Muscle layer of colon (tissue), 2 donors: ENCODE measurements around the gene RNU5D-1.
A peak's percentile ranks its signal among the peaks of the same experiment; 100 is the strongest.
"Not testable (repeated sequence)": the region's sequence is repeated elsewhere in the genome, so short reads cannot be mapped to it uniquely, and the experiment has no call there.

Experiments
- H3K27ac ChIP-seq: one replicate; pipeline ENCODE4 v1.7.0; 2013; ENCODE audit warnings: low read depth, mild to moderate bottlenecking, low read length, moderate library complexity
- H3K27me3 ChIP-seq, 2 donors: one replicate each; pipeline ENCODE4 v1.7.0; 2013; ENCODE audit warnings: low read length in 2 of 2, mild to moderate bottlenecking in 2 of 2; ENCODE audit not compliant: insufficient read depth in 2 of 2, control insufficient read depth in 1 of 2
- H3K36me3 ChIP-seq: one replicate; pipeline ENCODE4 v1.7.0; 2013; ENCODE audit warnings: mild to moderate bottlenecking, low read length; ENCODE audit not compliant: insufficient read depth
- H3K4me1 ChIP-seq: one replicate; pipeline ENCODE4 v1.7.0; 2013; ENCODE audit warnings: mild to moderate bottlenecking, low read length; ENCODE audit not compliant: insufficient read depth
- H3K4me3 ChIP-seq, 2 donors: one replicate each; pipeline ENCODE4 v1.7.0; 2013; ENCODE audit warnings: low read length in 2 of 2, low read depth in 1 of 2, mild to moderate bottlenecking in 1 of 2, moderate library complexity in 1 of 2
- H3K9ac ChIP-seq: one replicate; pipeline ENCODE4 v1.7.0; 2013; ENCODE audit warnings: low read length
- H3K9me3 ChIP-seq: one replicate; pipeline ENCODE4 v1.7.0; 2013; ENCODE audit warnings: mild to moderate bottlenecking, low read length
- donor health status: abdominal sarcoma.
- donor health status: Adenocarcinoma of cecum.

The RNU5D-1 gene

DNA sequence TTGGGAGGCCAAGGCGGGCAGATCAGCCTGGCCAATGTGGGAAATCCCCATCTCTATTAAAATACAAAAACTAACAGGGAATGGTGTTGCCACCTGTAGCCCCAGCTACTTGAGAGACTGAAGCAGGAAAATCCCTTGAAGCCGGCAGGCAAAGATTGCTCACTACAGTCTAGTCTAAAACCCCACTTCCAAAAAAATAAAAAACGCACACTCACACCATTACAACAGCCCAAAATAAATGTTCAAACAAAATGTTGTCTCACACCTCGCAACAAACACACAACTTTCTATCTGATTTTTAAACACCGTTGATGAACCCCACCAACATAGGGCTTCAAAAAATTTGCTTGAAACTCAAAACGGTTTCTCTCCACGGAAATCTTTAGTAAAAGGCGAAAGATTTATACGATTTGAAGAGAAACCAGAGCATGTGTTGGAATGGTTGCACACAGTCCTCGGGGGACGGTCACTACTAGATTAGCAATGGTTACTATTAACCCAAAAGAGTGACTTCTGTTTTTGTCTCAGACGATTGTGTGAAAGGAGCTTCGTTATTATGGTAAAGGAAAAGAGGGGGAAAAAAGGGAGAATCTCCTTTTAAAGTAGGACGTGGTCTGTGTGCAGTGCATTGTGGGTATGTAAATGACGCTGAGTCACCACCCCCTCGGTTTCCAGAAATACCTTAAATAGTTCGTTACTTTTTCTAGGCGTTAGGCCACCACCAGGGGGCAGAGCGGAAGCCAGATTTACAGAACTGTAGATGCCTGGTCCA lies at the start of gene RNU5D-1:
Gene RNU5D-1, minus strand, starts transcription at position 430 of the 772 bp plus-strand sequence.
- no peaks in the 10 kb centered on the region for H3K27me3 ChIP-seq
- no peaks in the 10 kb centered on the region for H3K36me3 ChIP-seq
- H3K9ac ChIP-seq = peak within 1 kb of the TSS; percentile 90
- H3K4me1 ChIP-seq = peaks cover 9% of the 10 kb centered on the region
- peak within 1 kb of the TSS in 1 of 2 donors; percentile 38 for H3K4me3 ChIP-seq
- H3K27ac ChIP-seq = peak within 1 kb of the TSS; percentile 91
- no peaks in the 10 kb centered on the region for H3K9me3 ChIP-seq

DNA sequence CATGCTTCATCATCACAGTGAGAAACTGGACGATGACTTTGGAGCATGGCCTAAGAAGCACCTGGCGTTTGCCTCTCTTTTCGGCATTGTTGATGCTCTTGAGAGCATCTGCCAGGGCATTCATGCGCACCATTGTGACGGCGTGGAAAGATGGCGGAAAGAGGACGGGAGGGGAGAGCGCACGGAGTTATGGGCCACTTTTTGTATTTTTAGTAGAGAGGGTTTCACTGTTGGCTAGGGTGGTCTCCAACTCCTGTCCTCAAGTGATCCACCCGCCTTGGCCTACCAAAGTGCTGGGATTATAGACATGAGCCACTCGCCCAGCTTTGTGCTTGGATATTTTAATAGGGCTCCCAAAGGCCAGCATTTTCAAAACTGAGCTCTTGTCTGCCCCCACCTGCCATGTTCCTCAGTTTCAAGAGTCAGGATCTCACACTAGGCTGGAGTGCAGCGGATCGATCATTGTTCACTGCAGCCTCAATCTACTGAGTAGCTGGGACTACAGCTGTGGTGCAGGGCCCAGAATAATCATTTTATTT lies 49.7 kb upstream of the RNU5D-1 start:
- Histone ChIP-seq H3K9ac (no peak overlapping the region), H3K27me3 (no peaks in the 10 kb centered on the region), H3K27ac (no peak overlapping the region), H3K9me3 (no peaks in the 10 kb centered on the region), H3K4me1 (peaks cover 27% of the 10 kb centered on the region), H3K36me3 (peaks cover 29% of the 10 kb centered on the region), H3K4me3 (no peak overlapping the region)

DNA sequence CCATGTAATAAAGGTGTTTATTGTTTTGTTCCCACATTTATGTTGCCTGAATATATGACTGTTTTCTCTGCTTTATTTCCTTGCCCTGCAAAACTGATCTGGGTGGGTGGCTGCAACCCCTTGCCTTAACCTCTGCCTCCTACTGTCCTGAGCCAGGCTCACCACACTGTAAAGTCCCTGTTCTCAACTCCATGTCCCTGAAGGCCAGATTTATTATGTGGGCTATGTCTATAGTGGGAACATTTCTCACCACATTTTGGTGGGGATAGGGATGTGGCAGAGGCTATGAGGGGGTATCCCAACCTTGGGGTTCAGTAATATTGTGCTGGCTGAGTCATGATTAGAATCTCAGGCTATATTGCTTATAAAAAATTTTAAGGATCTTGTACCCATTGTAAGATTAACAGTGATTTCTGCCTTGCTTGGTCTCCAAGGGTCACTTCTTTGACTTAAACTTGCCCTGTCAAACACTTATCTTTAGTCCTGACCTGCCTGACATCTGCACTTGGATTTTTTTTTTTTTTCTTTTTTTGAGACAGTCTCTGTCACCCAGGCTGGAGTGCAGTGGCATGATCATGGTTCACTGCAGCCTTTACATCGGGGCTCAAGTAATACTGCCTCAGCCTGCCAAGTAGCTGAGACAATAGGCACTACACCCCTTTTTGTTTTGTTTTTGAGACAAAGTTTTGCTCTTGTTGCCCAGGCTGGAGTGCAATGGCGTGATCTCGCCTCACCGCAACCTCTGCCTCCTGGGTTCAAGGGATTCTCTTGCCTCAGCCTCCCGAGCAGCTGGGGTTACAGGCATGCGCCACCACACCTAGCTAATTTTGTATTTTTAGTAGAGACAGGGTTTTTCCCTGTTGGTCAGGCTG lies 48.0 kb upstream of the RNU5D-1 start:
- no peaks in the 10 kb centered on the region for H3K27me3 ChIP-seq
- no peak overlapping the region for H3K27ac ChIP-seq
- H3K4me3 ChIP-seq = no peak overlapping the region
- no peak overlapping the region for H3K9ac ChIP-seq
- no peaks in the 10 kb centered on the region for H3K9me3 ChIP-seq
- H3K4me1 ChIP-seq = peaks cover 15% of the 10 kb centered on the region
- H3K36me3 ChIP-seq = peaks cover 29% of the 10 kb centered on the region

DNA sequence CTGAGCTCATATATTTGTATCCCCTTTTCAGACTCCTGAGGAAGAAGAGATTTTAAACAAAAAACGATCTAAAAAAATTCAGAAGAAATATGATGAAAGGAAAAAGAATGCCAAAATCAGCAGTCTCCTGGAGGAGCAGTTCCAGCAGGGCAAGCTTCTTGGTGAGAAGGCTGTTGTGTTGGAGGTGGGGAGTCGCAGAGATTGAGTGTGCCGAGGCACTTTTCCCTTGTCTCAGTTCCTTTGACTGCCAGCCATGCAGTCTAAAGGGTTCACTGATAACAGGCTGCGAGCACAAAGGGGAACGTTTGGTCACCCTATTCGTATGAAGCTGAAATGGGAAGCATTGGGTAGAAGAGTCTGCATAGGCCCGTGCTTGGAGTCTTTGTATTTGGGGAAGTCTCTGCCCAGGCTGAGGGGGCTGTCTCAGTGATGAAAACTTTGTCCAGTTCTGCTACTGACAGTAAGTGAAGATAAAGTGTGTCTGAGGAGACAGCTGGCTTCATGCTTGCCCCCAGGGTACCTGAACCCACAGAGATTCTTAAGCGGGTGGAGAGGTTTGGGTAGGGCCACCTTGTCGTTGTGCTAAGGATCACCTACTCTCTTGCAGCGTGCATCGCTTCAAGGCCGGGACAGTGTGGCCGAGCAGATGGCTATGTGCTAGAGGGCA lies 47.1 kb upstream of the RNU5D-1 start:
- Histone ChIP-seq H3K4me3 (no peak overlapping the region), H3K4me1 (peaks cover 10% of the 10 kb centered on the region), H3K9ac (no peak overlapping the region), H3K36me3 (peaks cover 29% of the 10 kb centered on the region), H3K27me3 (no peaks in the 10 kb centered on the region), H3K9me3 (no peaks in the 10 kb centered on the region), H3K27ac (no peak overlapping the region)

DNA sequence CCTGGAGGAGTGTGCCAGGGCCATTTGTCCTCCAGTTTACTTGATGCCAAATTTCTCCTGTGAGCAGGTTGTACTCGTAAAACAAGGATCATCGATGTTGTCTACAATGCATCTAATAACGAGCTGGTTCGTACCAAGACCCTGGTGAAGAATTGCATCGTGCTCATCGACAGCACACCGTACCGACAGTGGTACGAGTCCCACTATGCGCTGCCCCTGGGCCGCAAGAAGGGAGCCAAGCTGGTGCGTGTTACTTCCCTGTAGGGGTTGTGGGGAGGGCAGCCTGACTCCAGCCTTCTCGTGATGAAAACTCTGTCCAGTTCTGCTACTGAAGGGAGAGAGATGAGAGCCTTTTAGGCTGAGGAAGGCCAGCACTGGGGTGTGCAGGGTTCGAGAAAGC lies 46.6 kb upstream of the RNU5D-1 start:
- Histone ChIP-seq H3K4me3 (no peak overlapping the region), H3K9me3 (no peaks in the 10 kb centered on the region), H3K27me3 (no peaks in the 10 kb centered on the region), H3K36me3 (peaks cover 29% of the 10 kb centered on the region), H3K27ac (no peak overlapping the region), H3K9ac (no peak overlapping the region), H3K4me1 (peaks cover 10% of the 10 kb centered on the region)

DNA sequence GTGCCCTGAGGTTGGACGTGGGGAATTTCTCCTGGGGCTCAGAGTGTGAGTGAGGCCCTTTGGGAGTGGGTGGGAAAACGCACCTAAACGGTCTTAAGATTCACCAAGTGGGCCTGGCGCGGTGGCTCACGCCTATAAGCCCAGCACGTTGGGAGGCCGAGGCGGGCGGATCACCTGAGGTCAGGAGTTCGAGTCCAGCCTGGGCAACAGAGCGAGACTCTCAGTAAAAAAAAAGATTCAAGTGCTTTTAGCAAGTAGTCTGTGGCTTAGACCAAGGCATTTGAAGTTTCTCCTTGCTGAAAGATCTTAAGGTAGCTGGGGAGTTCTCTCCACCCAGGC lies 45.7 kb upstream of the RNU5D-1 start:
- H3K4me3 ChIP-seq = peak overlapping the region; percentile 86 to 96
- peak overlapping the region; percentile 70 for H3K9ac ChIP-seq
- H3K4me1 ChIP-seq = peaks cover 10% of the 10 kb centered on the region
- no peaks in the 10 kb centered on the region for H3K27me3 ChIP-seq
- peak overlapping the region; percentile 38 for H3K27ac ChIP-seq
- H3K36me3 ChIP-seq = peaks cover 29% of the 10 kb centered on the region
- no peaks in the 10 kb centered on the region for H3K9me3 ChIP-seq

DNA sequence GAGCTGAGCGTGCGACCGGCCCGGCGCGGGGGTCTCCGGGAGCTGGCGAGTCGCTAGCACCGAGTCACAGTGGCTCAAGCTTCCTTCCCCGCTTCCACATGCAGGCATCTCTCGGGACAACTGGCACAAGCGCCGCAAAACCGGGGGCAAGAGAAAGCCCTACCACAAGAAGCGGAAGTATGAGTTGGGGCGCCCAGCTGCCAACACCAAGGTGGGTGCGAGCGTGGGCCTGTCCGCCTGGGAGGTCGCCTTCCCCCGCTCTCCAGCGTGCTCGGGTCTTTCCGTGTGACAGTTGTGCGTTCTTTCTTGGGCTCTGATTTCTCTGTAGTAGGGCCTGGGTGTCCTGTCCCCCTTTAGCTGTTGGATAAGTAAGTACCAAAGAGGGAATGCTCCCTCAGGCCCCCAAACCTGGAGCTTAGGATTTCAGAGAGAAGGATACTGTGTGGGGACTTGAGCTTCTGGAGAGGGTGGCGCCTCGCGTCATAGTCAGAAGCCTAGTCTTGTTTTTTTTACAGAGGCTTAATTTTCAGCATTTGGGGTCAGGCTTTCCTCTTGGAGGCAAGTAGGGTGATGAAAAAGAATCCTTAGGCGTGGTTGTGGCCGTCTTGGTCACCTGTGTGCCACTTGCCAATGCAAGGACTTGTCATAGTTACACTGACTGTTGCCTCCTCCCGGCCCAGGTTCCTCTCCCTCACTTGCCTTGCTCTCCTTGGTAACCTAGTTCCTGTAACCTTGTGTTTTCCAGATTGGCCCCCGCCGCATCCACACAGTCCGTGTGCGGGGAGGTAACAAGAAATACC lies 45.2 kb upstream of the RNU5D-1 start:
- H3K27ac ChIP-seq = peak overlapping the region; percentile 99
- peak overlapping the region; percentile 70 for H3K9ac ChIP-seq
- peaks cover 10% of the 10 kb centered on the region for H3K4me1 ChIP-seq
- no peaks in the 10 kb centered on the region for H3K9me3 ChIP-seq
- peak overlapping the region; percentile 86 to 96 for H3K4me3 ChIP-seq
- H3K36me3 ChIP-seq = peaks cover 25% of the 10 kb centered on the region
- H3K27me3 ChIP-seq = no peaks in the 10 kb centered on the region

DNA sequence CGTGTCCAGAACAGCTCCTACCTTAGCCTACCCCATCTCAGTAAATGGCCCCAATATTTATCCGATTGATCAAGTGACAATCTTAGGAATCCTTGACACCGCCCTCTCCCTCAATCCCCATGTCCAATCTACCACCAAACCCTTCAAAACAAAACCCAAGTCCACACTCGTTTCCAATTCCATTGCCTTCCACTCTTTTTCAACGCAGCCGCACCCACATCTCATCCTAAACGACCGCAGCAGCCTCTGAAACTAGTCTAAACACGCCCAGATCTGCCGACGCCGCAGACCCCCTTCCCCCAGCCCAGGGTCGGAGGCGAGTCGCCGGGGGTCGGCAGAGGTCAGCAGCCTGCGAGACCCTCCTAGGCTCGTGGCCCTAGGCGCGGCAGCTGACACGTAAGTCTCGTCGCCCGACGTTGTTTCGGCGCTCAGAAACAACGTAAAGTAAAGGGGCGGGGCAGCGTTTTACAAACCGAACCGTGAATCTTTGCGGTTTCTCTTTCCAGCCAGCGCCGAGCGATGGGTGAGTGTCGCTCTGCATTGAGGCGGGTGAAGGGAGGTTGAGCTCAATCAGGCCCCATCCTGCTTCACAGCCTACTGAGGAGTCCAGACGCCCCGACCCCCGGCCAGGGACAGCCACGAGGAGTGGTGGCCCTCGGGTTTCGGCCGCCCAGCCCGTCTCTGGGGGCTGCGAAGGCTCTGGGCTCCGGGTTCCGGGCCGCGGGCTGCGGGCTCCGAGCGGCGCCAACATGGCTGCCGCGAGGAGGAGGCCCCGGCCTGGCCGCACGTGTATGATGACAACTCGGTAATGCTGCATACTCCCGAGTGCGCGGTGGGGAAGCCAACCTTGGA lies 44.3 kb upstream of the RNU5D-1 start, which contains the start of gene RPS8:
Gene RPS8, plus strand, starts transcription at position 463 of the 852 bp plus-strand sequence. Its CDS starts 57 bp downstream, at position 520.
- peak within 1 kb of the TSS; percentile 86 to 96 for H3K4me3 ChIP-seq
- H3K36me3 ChIP-seq = peaks cover 21% of the 10 kb centered on the region
- H3K27me3 ChIP-seq = no peaks in the 10 kb centered on the region
- peak within 1 kb of the TSS; percentile 99 for H3K27ac ChIP-seq
- H3K9me3 ChIP-seq = no peaks in the 10 kb centered on the region
- peak within 1 kb of the TSS; percentile 97 for H3K9ac ChIP-seq
- peaks cover 10% of the 10 kb centered on the region for H3K4me1 ChIP-seq

DNA sequence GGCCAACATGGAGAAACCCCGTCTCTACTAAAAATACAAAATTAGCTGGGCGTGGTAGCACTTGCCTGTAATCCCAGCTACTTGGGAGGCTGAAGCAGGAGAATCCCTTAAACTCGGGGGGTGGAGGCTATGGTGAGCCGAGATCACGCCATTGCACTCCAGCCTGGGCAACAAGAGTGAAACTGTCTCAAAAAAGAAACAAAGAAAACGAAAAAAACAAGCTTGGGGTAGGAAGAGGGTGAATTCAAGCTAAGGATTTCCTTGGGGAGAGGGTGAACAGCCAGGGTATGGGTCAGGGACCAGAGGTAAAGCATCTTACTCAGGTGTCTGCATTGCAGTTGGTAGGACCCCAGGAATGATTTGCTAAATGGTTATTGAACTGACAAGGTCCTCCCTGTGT lies 35.5 kb upstream of the RNU5D-1 start:
- not testable (repeated sequence) for H3K36me3 ChIP-seq, H3K27me3 ChIP-seq, H3K4me1 ChIP-seq, H3K9ac ChIP-seq, H3K9me3 ChIP-seq, H3K4me3 ChIP-seq, H3K27ac ChIP-seq

DNA sequence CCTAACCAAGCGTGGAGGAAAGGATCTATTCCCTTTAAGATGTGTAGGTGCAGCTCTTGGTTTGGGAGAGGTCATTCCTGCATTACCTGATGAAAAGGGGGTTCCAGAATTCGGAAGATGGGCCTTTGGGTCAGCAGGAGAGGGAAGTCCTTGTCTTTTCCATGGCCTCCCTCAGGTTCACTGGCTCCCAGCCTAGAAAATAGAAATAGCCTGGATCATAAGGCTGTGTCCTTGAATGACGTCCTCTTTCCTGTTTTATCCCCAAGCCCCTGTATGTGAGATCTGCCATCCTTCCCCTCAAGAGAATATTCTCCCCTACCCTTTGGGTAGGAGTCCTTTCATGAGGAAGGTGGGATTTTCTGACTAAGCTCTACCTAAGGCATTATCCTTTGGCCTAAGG lies 29.9 kb upstream of the RNU5D-1 start:
- Histone ChIP-seq H3K4me3 (no peak overlapping the region), H3K4me1 (no peaks in the 10 kb centered on the region), H3K36me3 (no peaks in the 10 kb centered on the region), H3K27ac (no peak overlapping the region), H3K9ac (no peak overlapping the region), H3K27me3 (no peaks in the 10 kb centered on the region), H3K9me3 (no peaks in the 10 kb centered on the region)
